Measurements from ENCODE around the gene PTX4. TPM values are rescaled to one million over a fixed set of nuclear protein-coding genes. Genes with fewer than 3 reads are reported as not detected.
A peak's percentile ranks its signal among the peaks of the same experiment; 100 is the strongest.

The PTX4 gene
- total RNA-seq, 1 donor from 2014 or later = not detected

GRCh38 chr16:1477033-1477432 lies 11.7 kb downstream of the PTX4 start:
- intact Hi-C loops (cut with DNase I) = no loop called here
- H3K4me1 ChIP-seq = peaks cover 20% of the 10 kb centered on the region
- no peaks in the 10 kb centered on the region for H3K27me3 ChIP-seq
- H3K9me3 ChIP-seq = no peaks in the 10 kb centered on the region
- TF ChIP-seq POLR2A (IDR thresholded peaks at IDR 0.05) = no peak
- no peak for TF ChIP-seq POLR2AphosphoS5 (IDR thresholded peaks at IDR 0.05; ENCODE audit: insufficient read depth in 1 of 2, low read depth in 1 of 2)
- TF ChIP-seq, protein P1, sequence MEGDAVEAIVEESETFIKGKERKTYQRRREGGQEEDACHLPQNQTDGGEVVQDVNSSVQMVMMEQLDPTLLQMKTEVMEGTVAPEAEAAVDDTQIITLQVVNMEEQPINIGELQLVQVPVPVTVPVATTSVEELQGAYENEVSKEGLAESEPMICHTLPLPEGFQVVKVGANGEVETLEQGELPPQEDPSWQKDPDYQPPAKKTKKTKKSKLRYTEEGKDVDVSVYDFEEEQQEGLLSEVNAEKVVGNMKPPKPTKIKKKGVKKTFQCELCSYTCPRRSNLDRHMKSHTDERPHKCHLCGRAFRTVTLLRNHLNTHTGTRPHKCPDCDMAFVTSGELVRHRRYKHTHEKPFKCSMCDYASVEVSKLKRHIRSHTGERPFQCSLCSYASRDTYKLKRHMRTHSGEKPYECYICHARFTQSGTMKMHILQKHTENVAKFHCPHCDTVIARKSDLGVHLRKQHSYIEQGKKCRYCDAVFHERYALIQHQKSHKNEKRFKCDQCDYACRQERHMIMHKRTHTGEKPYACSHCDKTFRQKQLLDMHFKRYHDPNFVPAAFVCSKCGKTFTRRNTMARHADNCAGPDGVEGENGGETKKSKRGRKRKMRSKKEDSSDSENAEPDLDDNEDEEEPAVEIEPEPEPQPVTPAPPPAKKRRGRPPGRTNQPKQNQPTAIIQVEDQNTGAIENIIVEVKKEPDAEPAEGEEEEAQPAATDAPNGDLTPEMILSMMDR (IDR thresholded peaks at IDR 0.05) = no peak
- no peaks in the 10 kb centered on the region for H3K36me3 ChIP-seq
- no peak overlapping the region for H3K27ac ChIP-seq
- no peak overlapping the region for H3K4me3 ChIP-seq
- no peak for DNase-seq (ENCODE audit: extremely low spot score in 2 of 2)

- intact Hi-C loops (cut with DNase I) = no loop called here
- Histone ChIP-seq H3K9me3 (no peaks in the 10 kb centered on the region), H3K27me3 (no peaks in the 10 kb centered on the region), H3K27ac (peak overlapping the region; percentile 93), H3K4me1 (peaks cover 33% of the 10 kb centered on the region), H3K4me3 (peak overlapping the region; percentile 89 to 91), H3K36me3 (no peaks in the 10 kb centered on the region)
- TF ChIP-seq, protein P1 (IDR thresholded peaks at IDR 0.05) = no peak
- TF ChIP-seq POLR2A (IDR thresholded peaks at IDR 0.05) (no peak), POLR2AphosphoS5 (IDR thresholded peaks at IDR 0.05; ENCODE audit: insufficient read depth in 1 of 2, low read depth in 1 of 2) (no peak)
- no peak for DNase-seq (ENCODE audit: extremely low spot score in 2 of 2)
Observed at GRCh38 chr16:1475552-1476114, 13.1 kb downstream of the PTX4 start.

- Histone ChIP-seq H3K27me3 (no peaks in the 10 kb centered on the region), H3K4me1 (peaks cover 33% of the 10 kb centered on the region), H3K27ac (peak within 1 kb of the TSS; percentile 93), H3K9me3 (no peaks in the 10 kb centered on the region), H3K4me3 (peak within 1 kb of the TSS; percentile 89 to 91), H3K36me3 (no peaks in the 10 kb centered on the region)
- intact Hi-C loops (cut with DNase I) = no loop called here
- TF ChIP-seq, protein P1 (IDR thresholded peaks at IDR 0.05) = no peak
- TF ChIP-seq POLR2AphosphoS5 (IDR thresholded peaks at IDR 0.05; ENCODE audit: insufficient read depth in 1 of 2, low read depth in 1 of 2) (peak; percentile 66 to 83), POLR2A (IDR thresholded peaks at IDR 0.05) (peak; percentile 14 to 77)
- DNase-seq (ENCODE audit: extremely low spot score in 2 of 2) = no peak
Observed at GRCh38 chr16:1474796-1475551, 13.8 kb downstream of the PTX4 start, which contains the start of gene CLCN7. CLCN7 (minus strand) TSS chr16:1475028; CDS start chr16:1474974, 54 bp downstream.

GRCh38 chr16:1474082-1474795 lies 14.5 kb downstream of the PTX4 start:
- intact Hi-C loops (cut with DNase I) = no loop called here
- peaks cover 33% of the 10 kb centered on the region for H3K4me1 ChIP-seq
- H3K9me3 ChIP-seq = no peaks in the 10 kb centered on the region
- TF ChIP-seq POLR2A (IDR thresholded peaks at IDR 0.05) = no peak
- TF ChIP-seq, protein P1 (IDR thresholded peaks at IDR 0.05) = no peak
- TF ChIP-seq POLR2AphosphoS5 (IDR thresholded peaks at IDR 0.05; ENCODE audit: insufficient read depth in 1 of 2, low read depth in 1 of 2) = no peak
- no peaks in the 10 kb centered on the region for H3K36me3 ChIP-seq
- H3K27me3 ChIP-seq = no peaks in the 10 kb centered on the region
- DNase-seq (ENCODE audit: extremely low spot score in 2 of 2) = no peak
- peak overlapping the region; percentile 93 for H3K27ac ChIP-seq
- peak overlapping the region; percentile 89 to 91 for H3K4me3 ChIP-seq
